HepG2 (cell line): ENCODE results near the gene MEF2B. TPM values are rescaled to one million over a fixed set of nuclear protein-coding genes. Genes with fewer than 3 reads are reported as not detected.
A peak's percentile ranks its signal among the peaks of the same experiment; 100 is the strongest.

ENCODE experiments used
- AGO2 ChIP-seq: fragments of 200-400 bp; formaldehyde crosslinking; optimal IDR thresholded peaks from 2 replicates; pipeline ENCODE3; 2017; ENCODE audit warnings: mild to moderate bottlenecking, low read depth, low read length, moderate library complexity
- ATF7-NPFF ChIP-seq: sonication (generic); formaldehyde crosslinking; IDR thresholded peaks from 2 replicates; pipeline ENCODE4 v1.8.1; 2023; ENCODE audit warnings: mild to moderate bottlenecking, low read depth, missing genetic modification reagents, moderate library complexity
- BORCS8-MEF2B ChIP-seq: sonication (generic); formaldehyde crosslinking; IDR thresholded peaks from 2 replicates; pipeline ENCODE4 v1.8.0; 2022; ENCODE audit warnings: mild to moderate bottlenecking, missing genetic modification reagents
- CHD2 ChIP-seq: IDR thresholded peaks from 2 replicates; pipeline ENCODE4 v1.6.1; 2011; ENCODE audit warnings: low read depth, low read length, improper control_type of control experiment
- DMAP1 ChIP-seq: IDR thresholded peaks from 2 replicates; pipeline ENCODE4 v1.6.1; 2016
- FOSL1 ChIP-seq: sonication (generic); formaldehyde crosslinking; IDR thresholded peaks from 2 replicates; pipeline ENCODE4 v1.9.0; 2021; ENCODE audit warnings: missing genetic modification reagents, borderline replicate concordance
- HIC2 ChIP-seq: sonication (generic); formaldehyde crosslinking; IDR thresholded peaks from 2 replicates; pipeline ENCODE4 v1.9.0; 2022; ENCODE audit warnings: low read depth, missing genetic modification reagents
- HOXA7 ChIP-seq: sonication (generic); formaldehyde crosslinking; IDR thresholded peaks from 2 replicates; pipeline ENCODE4 v1.8.1; 2022; ENCODE audit warnings: mild to moderate bottlenecking, missing genetic modification reagents, moderate library complexity
- KDM5B ChIP-seq: sonication (generic); formaldehyde crosslinking; IDR thresholded peaks from 2 replicates; pipeline ENCODE4 v1.4.0; 2020; ENCODE audit warnings: missing genetic modification reagents, mild to moderate bottlenecking, borderline replicate concordance
- MEIS1 ChIP-seq: sonication (generic); formaldehyde crosslinking; IDR thresholded peaks from 2 replicates; pipeline ENCODE4 v1.9.0; 2021; ENCODE audit warnings: mild to moderate bottlenecking, missing genetic modification reagents, moderate library complexity, borderline replicate concordance
- NR3C1 ChIP-seq: sonication (generic); formaldehyde crosslinking; IDR thresholded peaks from 2 replicates; pipeline ENCODE4 v1.4.0; 2020; ENCODE audit warnings: missing genetic modification reagents
- SATB2 ChIP-seq: sonication (generic); formaldehyde crosslinking; IDR thresholded peaks from 2 replicates; pipeline ENCODE4 v1.5.0; 2020; ENCODE audit warnings: missing genetic modification reagents
- SMAD1 ChIP-seq: sonication (generic); formaldehyde crosslinking; IDR thresholded peaks from 2 replicates; pipeline ENCODE4 v1.4.0; 2020; ENCODE audit warnings: missing genetic modification reagents, low read depth, mild to moderate bottlenecking, borderline replicate concordance
- SP140L ChIP-seq: sonication (generic); formaldehyde crosslinking; IDR thresholded peaks from 2 replicates; pipeline ENCODE4 v1.4.0; 2020; ENCODE audit warnings: missing genetic modification reagents, borderline replicate concordance
- TOE1 ChIP-seq: sonication (generic); formaldehyde crosslinking; IDR thresholded peaks from 2 replicates; pipeline ENCODE4 v1.4.0; 2020; ENCODE audit warnings: mild to moderate bottlenecking, missing genetic modification reagents
- ZBTB7B ChIP-seq: sonication (generic); formaldehyde crosslinking; IDR thresholded peaks from 2 replicates; pipeline ENCODE4 v1.4.0; 2020; ENCODE audit warnings: missing genetic modification reagents
- ZFP36 ChIP-seq: fragments of 150-350 bp; IDR thresholded peaks from 2 replicates; pipeline ENCODE4 v1.6.1; 2018; ENCODE audit warnings: borderline replicate concordance, low read length, low read depth; ENCODE audit not compliant: partially characterized antibody
- ZFP36L1 ChIP-seq: sonication (generic); formaldehyde crosslinking; IDR thresholded peaks from 2 replicates; pipeline ENCODE4 v1.8.0; 2022; ENCODE audit warnings: mild to moderate bottlenecking, missing genetic modification reagents, moderate library complexity
- ZNF160 ChIP-seq: sonication (generic); formaldehyde crosslinking; IDR thresholded peaks from 2 replicates; pipeline ENCODE4 v1.8.0; 2022; ENCODE audit warnings: mild to moderate bottlenecking, inconsistent platforms, missing genetic modification reagents
- ZNF567 ChIP-seq: sonication (generic); formaldehyde crosslinking; IDR thresholded peaks from 2 replicates; pipeline ENCODE4 v1.8.1; 2023; ENCODE audit warnings: mild to moderate bottlenecking, missing genetic modification reagents, borderline replicate concordance
- ZNF710 ChIP-seq: sonication (generic); formaldehyde crosslinking; IDR thresholded peaks from 2 replicates; pipeline ENCODE4 v1.5.0; 2020; ENCODE audit warnings: mild to moderate bottlenecking, missing genetic modification reagents, borderline replicate concordance
- ZNF720 ChIP-seq: sonication (generic); formaldehyde crosslinking; IDR thresholded peaks from 2 replicates; pipeline ENCODE4 v1.4.0; 2020; ENCODE audit warnings: missing genetic modification reagents
- ZNF761 ChIP-seq: sonication (generic); formaldehyde crosslinking; conservative IDR thresholded peaks from 2 replicates; pipeline ENCODE4 v1.4.0; 2020; ENCODE audit warnings: mild to moderate bottlenecking, missing genetic modification reagents
- ZNF776 ChIP-seq: sonication (generic); formaldehyde crosslinking; IDR thresholded peaks from 2 replicates; pipeline ENCODE4 v1.4.0; 2020; ENCODE audit warnings: mild to moderate bottlenecking, missing genetic modification reagents
- ZNF777 ChIP-seq: sonication (generic); formaldehyde crosslinking; IDR thresholded peaks from 2 replicates; pipeline ENCODE4 v1.4.0; 2020; ENCODE audit warnings: missing genetic modification reagents
- ZNF790 ChIP-seq: sonication (generic); formaldehyde crosslinking; IDR thresholded peaks from 2 replicates; pipeline ENCODE4 v1.8.0; 2022; ENCODE audit warnings: missing genetic modification reagents, mild to moderate bottlenecking, borderline replicate concordance
- ZNF883 ChIP-seq: sonication (generic); formaldehyde crosslinking; IDR thresholded peaks from 2 replicates; pipeline ENCODE4 v1.5.1; 2020; ENCODE audit warnings: mild to moderate bottlenecking, missing genetic modification reagents; ENCODE audit errors: not compliant biosample characterization
- polyA plus RNA-seq, 8 experiments: library from polyadenylated mRNA; depleted of rRNA in 3 of 8; stranded (reverse) in 7 of 8; unstranded in 1 of 8; fragments of >200 nt; fragmentation: Illumina TruSeq in 4 of 8; extraction: Trizol in 4 of 8; gene quantifications; 2 replicates each; pipeline versions ENCODE4 v1.2.1 to v1.2.3, GENCODE V29; 2011 to 2016; ENCODE audit warnings: low read depth in 4 of 8, missing spikeins in 1 of 8, mixed read lengths in 1 of 8; ENCODE audit not compliant: insufficient read depth in 1 of 8
- total RNA-seq, 5 experiments: library from RNA; depleted of rRNA; stranded (reverse); fragments of >200 nt; fragmentation: Illumina TruSeq; extraction: Trizol; gene quantifications; 2 replicates each; pipeline ENCODE4 v1.2.3, GENCODE V29; 2016; ENCODE audit warnings: low read depth in 1 of 5

The MEF2B gene
- total and polyA plus RNA-seq, 2 of the 13 experiments (the other 11 are each of a cell fraction or from before 2014, with no cell fraction given), result 1.2 to 1.7 TPM

- TF ChIP-seq DMAP1 (CRISPR knock-in tag), result peak; percentile 50; the same call in 1 of the 2 replicates
- no peak; the same call in 1 of the 2 replicates for TF ChIP-seq ZNF710 (CRISPR knock-in tag)
- TF ChIP-seq FOSL1 (CRISPR knock-in tag), result no peak
- TF ChIP-seq HIC2 (CRISPR knock-in tag), result no peak
- no peak for TF ChIP-seq ZNF883 (CRISPR knock-in tag)
- peak; percentile 75; the same call in 1 of the 2 replicates for TF ChIP-seq ZNF567 (CRISPR knock-in tag)
- TF ChIP-seq SMAD1 (CRISPR knock-in tag), result 0 out of 2 replicates have a peak, but pooled peaks have one; percentile 65
- TF ChIP-seq ZFP36L1, result no peak
- no peak for TF ChIP-seq NR3C1 (CRISPR knock-in tag)
- TF ChIP-seq ZNF777 (CRISPR knock-in tag), result 0 out of 2 replicates have a peak, but pooled peaks have one; percentile 21
- no peak for TF ChIP-seq ZNF761
- 0 out of 2 replicates have a peak, but pooled peaks have one; percentile 53 for TF ChIP-seq ZBTB7B (CRISPR knock-in tag)
- TF ChIP-seq ZNF720 (CRISPR knock-in tag), result no peak
- TF ChIP-seq MEIS1 (CRISPR knock-in tag), result 0 out of 2 replicates have a peak, but pooled peaks have one; percentile 5
- no peak for TF ChIP-seq TOE1
- TF ChIP-seq ZNF160, result no peak
- TF ChIP-seq KDM5B (CRISPR knock-in tag), result peak; percentile 78; the same call in 1 of the 2 replicates
- TF ChIP-seq HOXA7 (CRISPR knock-in tag), result no peak
- TF ChIP-seq ATF7-NPFF (CRISPR knock-in tag), result no peak
- no peak for TF ChIP-seq AGO2
- TF ChIP-seq SATB2 (CRISPR knock-in tag), result no peak
- no peak for TF ChIP-seq BORCS8-MEF2B (CRISPR knock-in tag)
- TF ChIP-seq ZNF776 (CRISPR knock-in tag), result 0 out of 2 replicates have a peak, but pooled peaks have one; percentile 63
- TF ChIP-seq CHD2, result peak; percentile 65; the same call in 1 of the 2 replicates
- no peak for TF ChIP-seq ZFP36
- no peak for TF ChIP-seq ZNF790
- TF ChIP-seq SP140L (CRISPR knock-in tag), result no peak
These were observed 31.7 kb downstream of the MEF2B start, which contains the start of gene TMEM161A (continued) for GRCh38 chr19:19138109-19138981.
